ENCODE data around the gene RBMX. TPM values are rescaled to one million over a fixed set of nuclear protein-coding genes. Genes with fewer than 3 reads are reported as not detected.

Gene RBMX
- total RNA-seq, 4 donors from 2014 or later, result 158 to 329 (median 317) TPM

DNA sequence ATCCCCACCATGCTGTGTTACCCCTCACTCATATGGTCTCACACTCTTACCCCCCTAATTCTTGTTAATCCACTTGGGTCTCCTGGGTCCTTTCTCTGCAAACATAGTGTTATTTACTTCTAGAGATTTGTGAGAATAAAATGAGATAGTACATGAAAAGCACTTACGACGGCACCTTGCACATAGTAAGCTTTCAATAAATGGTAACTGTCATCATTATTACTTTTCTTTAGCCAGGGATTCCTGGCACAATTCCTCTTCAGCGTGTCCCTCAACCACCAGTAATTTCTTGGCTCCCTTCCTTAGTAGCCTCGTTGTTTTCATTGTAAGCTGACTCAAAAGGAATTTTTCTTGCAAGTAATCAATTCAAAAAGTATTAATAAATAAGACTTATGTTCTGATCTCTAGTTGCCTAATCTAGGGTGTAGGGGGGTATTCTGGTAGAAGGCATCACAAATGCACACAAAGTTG lies 30.1 kb upstream of the RBMX start:
- H3K27ac ChIP-seq, result peak overlapping the region in 3 of 4 donors; percentile 86 to 92 (median 88)

DNA sequence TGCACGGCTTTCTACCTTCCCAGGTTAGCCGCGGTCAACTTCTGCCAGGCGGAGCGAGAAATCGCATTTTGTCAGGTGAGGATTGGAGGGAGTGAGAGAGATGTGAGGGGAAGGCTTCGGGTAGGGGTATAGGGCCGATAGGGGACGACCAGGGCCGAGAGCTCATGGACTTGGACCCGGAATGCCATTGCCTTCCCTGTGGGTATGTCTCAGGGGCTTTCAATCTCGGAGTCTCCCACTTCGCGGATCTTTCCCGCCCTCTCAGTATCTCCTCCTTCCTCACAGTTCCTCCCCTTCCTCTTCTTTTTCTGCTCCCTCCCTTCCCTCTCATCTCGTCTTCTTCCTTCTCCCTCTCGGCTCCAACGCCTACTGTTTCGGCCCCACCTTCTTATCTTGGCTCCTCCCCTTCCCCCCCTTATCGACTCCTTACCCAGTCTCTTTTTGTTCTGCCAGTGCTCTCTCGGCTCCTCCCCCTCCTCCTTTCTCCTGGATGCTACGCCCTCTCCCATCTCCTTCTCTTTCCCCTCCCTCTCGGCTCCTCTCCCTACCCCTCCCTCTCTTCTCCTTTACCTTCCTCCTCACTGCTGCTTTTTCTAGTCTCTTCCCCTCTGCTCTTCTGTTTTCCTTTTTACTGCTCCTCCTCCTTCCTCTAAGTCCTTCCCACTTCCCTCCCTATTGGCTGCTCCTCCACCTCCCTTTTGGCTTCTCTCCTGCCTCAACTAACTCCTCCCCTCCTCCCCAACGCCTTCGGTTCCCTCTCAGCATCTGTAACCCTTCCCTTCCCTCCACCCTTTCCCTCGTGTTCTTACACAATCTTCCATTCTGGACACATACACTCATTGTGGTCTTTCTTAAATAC lies 29.4 kb upstream of the RBMX start:
- H3K36me3 ChIP-seq, result no peaks in the 10 kb centered on the region
- H3K4me1 ChIP-seq, result peaks cover 0 to 16% (median 0%) of the 10 kb centered on the region in 3 donors
- ATAC-seq, result peak; percentile 86
- peak overlapping the region; percentile 70 to 92 (median 87) for H3K27ac ChIP-seq
- H3K9me3 ChIP-seq, result no peaks in the 10 kb centered on the region
- WGBS, 2 donors (ENCODE audit: low coverage in 1 of 2), result 0 to 31% methylated on average over 12 to 14 of the region's 26 CpGs
- no peaks in the 10 kb centered on the region for H3K27me3 ChIP-seq
- H3K4me3 ChIP-seq, result peak overlapping the region; percentile 57 to 70
- TF ChIP-seq POLR2A (IDR thresholded peaks at IDR 0.05) (no peak), POLR2AphosphoS5 (IDR thresholded peaks at IDR 0.05) (peak; percentile 27)
- TF ChIP-seq, protein P1, sequence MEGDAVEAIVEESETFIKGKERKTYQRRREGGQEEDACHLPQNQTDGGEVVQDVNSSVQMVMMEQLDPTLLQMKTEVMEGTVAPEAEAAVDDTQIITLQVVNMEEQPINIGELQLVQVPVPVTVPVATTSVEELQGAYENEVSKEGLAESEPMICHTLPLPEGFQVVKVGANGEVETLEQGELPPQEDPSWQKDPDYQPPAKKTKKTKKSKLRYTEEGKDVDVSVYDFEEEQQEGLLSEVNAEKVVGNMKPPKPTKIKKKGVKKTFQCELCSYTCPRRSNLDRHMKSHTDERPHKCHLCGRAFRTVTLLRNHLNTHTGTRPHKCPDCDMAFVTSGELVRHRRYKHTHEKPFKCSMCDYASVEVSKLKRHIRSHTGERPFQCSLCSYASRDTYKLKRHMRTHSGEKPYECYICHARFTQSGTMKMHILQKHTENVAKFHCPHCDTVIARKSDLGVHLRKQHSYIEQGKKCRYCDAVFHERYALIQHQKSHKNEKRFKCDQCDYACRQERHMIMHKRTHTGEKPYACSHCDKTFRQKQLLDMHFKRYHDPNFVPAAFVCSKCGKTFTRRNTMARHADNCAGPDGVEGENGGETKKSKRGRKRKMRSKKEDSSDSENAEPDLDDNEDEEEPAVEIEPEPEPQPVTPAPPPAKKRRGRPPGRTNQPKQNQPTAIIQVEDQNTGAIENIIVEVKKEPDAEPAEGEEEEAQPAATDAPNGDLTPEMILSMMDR (IDR thresholded peaks at IDR 0.05), result no peak

More for the DNA sequence above, 30.1 kb upstream of the RBMX start:
- no peaks in the 10 kb centered on the region for H3K36me3 ChIP-seq
- peak overlapping the region; percentile 57 to 70 for H3K4me3 ChIP-seq
- 6 to 56% methylated on average over 3 to 4 of the region's 4 CpGs for WGBS, 2 donors (ENCODE audit: low coverage in 1 of 2)
- no peaks in the 10 kb centered on the region for H3K9me3 ChIP-seq
- TF ChIP-seq, protein P1 (IDR thresholded peaks at IDR 0.05), result no peak
- TF ChIP-seq POLR2A (IDR thresholded peaks at IDR 0.05) (no peak), EP300 (IDR thresholded peaks at IDR 0.05) (no peak), POLR2AphosphoS5 (IDR thresholded peaks at IDR 0.05) (no peak)
- no peak for ATAC-seq
- H3K4me1 ChIP-seq, result peaks cover 0 to 16% (median 0%) of the 10 kb centered on the region in 3 donors
- no peaks in the 10 kb centered on the region for H3K27me3 ChIP-seq

DNA sequence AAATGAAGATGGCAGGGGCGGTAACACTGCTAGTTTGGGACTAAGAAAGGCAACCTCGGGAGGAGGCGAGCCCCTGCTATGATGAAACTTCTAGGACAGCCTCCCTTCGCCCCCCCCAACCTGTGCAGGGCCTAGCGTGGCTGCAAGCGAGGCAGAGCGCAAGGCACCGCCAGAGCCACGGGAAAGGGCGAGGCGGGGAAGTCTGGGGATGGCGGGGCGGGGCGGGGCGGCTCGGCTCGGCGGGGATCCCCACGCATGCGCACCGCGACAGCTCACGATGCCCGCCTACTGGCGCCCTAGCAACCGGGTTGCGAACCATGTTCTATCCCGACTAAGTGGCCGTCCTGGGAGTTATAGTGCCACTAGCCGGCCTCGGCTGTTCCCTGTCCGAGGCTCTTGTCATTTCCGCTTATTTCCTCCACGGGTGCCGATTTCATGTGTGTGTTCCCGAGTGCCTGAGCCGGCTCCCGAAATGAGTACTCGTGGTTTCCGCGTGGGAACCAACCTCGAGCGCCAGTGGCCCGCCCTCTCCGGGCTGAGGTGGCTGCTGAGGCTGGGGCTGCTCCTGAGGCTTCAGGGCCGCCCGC lies 28.7 kb upstream of the RBMX start:
- no CpG with 5 or more reads among the region's 47 CpGs for WGBS, 2 donors (ENCODE audit: low coverage in 1 of 2)
- Histone ChIP-seq H3K4me1 (peaks cover 0 to 16% (median 0%) of the 10 kb centered on the region in 3 donors), H3K36me3 (no peaks in the 10 kb centered on the region), H3K9me3 (no peaks in the 10 kb centered on the region), H3K27ac (peak overlapping the region; percentile 70 to 92 (median 87)), H3K4me3 (peak overlapping the region; percentile 57 to 70), H3K27me3 (no peaks in the 10 kb centered on the region)
- TF ChIP-seq POLR2AphosphoS5 (IDR thresholded peaks at IDR 0.05) (peak; percentile 22), POLR2A (IDR thresholded peaks at IDR 0.05) (no peak), EP300 (IDR thresholded peaks at IDR 0.05) (no peak)
- TF ChIP-seq, protein P1 (IDR thresholded peaks at IDR 0.05), result no peak
- peak; percentile 84 for ATAC-seq

DNA sequence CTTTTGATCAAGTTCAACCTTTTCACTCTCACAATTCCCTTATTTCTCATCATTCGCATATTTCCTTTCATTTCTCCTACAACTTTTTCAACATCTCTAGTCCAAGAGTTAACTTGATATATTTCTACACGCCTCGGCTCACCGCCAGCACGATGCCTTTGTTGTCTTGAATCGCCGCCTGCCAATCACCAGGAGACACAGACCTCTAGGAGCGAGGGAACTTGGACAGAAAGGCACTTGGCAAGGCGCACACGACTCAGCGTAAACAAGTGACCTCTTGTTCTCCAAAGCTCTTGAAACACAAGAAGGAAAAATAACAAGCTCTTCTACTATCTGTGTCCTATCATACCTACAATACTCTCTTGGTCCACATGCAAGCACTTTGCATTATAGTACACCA lies 27.1 kb upstream of the RBMX start:
- H3K27ac ChIP-seq, result no peak overlapping the region
- H3K4me3 ChIP-seq, result no peak overlapping the region
- no peaks in the 10 kb centered on the region for H3K27me3 ChIP-seq
- no peaks in the 10 kb centered on the region for H3K36me3 ChIP-seq
- H3K4me1 ChIP-seq, result peaks cover 0 to 16% (median 0%) of the 10 kb centered on the region in 3 donors
- WGBS, 2 donors (ENCODE audit: low coverage in 1 of 2), result 51% methylated on average over 7 of the region's 11 CpGs; no CpG with 5 or more reads in 1 of the 2 donors
- ATAC-seq, result no peak
- no peaks in the 10 kb centered on the region for H3K9me3 ChIP-seq
- TF ChIP-seq POLR2A (IDR thresholded peaks at IDR 0.05), result no peak
- TF ChIP-seq POLR2AphosphoS5 (IDR thresholded peaks at IDR 0.05), result no peak
- TF ChIP-seq, protein P1 (IDR thresholded peaks at IDR 0.05), result no peak
- no peak for TF ChIP-seq EP300 (IDR thresholded peaks at IDR 0.05)
